HepG2 (cell line): Measurements from ENCODE around the gene NAV2. TPM values are rescaled to one million over a fixed set of nuclear protein-coding genes. Genes with fewer than 3 reads are reported as not detected.

Source experiments
- ATAC-seq: fragments of 200-7000 bp; cut with Tn5 transposase; 3 replicates; pipeline ENCODE4 v1.9.1; 2020; ENCODE audit warnings: mild to moderate bottlenecking, moderate library complexity
- BruUV-seq: library from RNA; stranded (reverse); fragments of 400-500 nt; replicated peaks from 2 replicates; lab custom pipeline; 2021; lab: Mats Ljungman, UMichigan
- CTCF ChIA-PET: fragments of 300-600 bp; formaldehyde crosslinking; extraction: SDS; loops from one replicate; lab custom pipeline; 2021; ENCODE audit warnings: low total read pairs, inconsistent platforms, low intra/inter-chr PET ratio; lab: Yijun Ruan, JAX
- POLR2A ChIA-PET: fragments of 350-600 bp; sonication (Branson Sonifier 250); formaldehyde crosslinking; loops from one replicate; lab custom pipeline; 2020; ENCODE audit warnings: antibody characterized with exemption, inconsistent platforms; lab: Yijun Ruan, JAX
- DNase-seq: peaks from one replicate; pipeline ENCODE4 v3.0.0-alpha.2; 2015; ENCODE audit warnings: low spot score
- FAIRE-seq: peaks from 3 replicates; lab custom pipeline; 2011; peaks lifted over from hg19 to GRCh38; lab: Jason Lieb, UNC
- H2AFZ ChIP-seq: one replicate; pipeline ENCODE4 v1.6.1; 2011; ENCODE audit warnings: low read length, inconsistent platforms
- H3K27ac ChIP-seq: fragments of 300-600 bp; 3 replicates; pipeline ENCODE4 v1.8.0; 2011; ENCODE audit warnings: mixed run types, mild to moderate bottlenecking, mixed read lengths, low read length, inconsistent platforms; ENCODE audit not compliant: insufficient read depth; ENCODE audit errors: extremely low read length
- H3K27me3 ChIP-seq, 2 experiments: fragments of 200-600 bp in 1 of 2; 2 replicates in 1 of 2; 3 replicates in 1 of 2; pipeline versions ENCODE4 v1.6.0 to v1.8.0; 2011; ENCODE audit warnings: low read length in 2 of 2, mild to moderate bottlenecking in 2 of 2, moderate library complexity in 2 of 2, inconsistent platforms in 1 of 2; ENCODE audit not compliant: insufficient read depth in 2 of 2, control insufficient read depth in 1 of 2
- H3K36me3 ChIP-seq, 2 experiments: fragments of 200-600 bp in 1 of 2; replicated peaks in 1 of 2; 2 replicates in 1 of 2; 3 replicates in 1 of 2; pipeline versions ENCODE4 v1.5.1 to v1.8.0; 2011; ENCODE audit warnings: low read length in 2 of 2, inconsistent platforms in 1 of 2; ENCODE audit not compliant: insufficient read depth in 2 of 2, control insufficient read depth in 1 of 2
- H3K4me1 ChIP-seq: 2 replicates; pipeline ENCODE4 v1.5.1; 2012; ENCODE audit warnings: low read length, inconsistent platforms; ENCODE audit not compliant: insufficient read depth
- H3K4me2 ChIP-seq: 2 replicates; pipeline ENCODE4 v1.6.0; 2011; ENCODE audit warnings: low read depth, low read length, inconsistent platforms
- H3K4me3 ChIP-seq, 3 experiments: fragments of 200-600 bp in 1 of 3; sonication (generic), shearing (Covaris generic) in 1 of 3; replicated peaks in 1 of 3; 2 replicates each; pipeline ENCODE4 v1.5.1; 2011 to 2016; ENCODE audit warnings: low read length in 3 of 3, inconsistent platforms in 2 of 3, low read depth in 2 of 3, mild to moderate bottlenecking in 2 of 3, control low read depth in 1 of 3, mixed read lengths in 1 of 3; ENCODE audit not compliant: insufficient read depth in 1 of 3
- H3K79me2 ChIP-seq: one replicate; pipeline ENCODE4 v1.6.1; 2011; ENCODE audit warnings: low read length, inconsistent platforms; ENCODE audit not compliant: insufficient read depth
- H3K9ac ChIP-seq: 2 replicates; pipeline ENCODE4 v1.6.0; 2011; ENCODE audit warnings: mild to moderate bottlenecking, low read depth, low read length, inconsistent platforms; ENCODE audit not compliant: insufficient read depth
- H3K9me3 ChIP-seq: 2 replicates; pipeline ENCODE4 v1.5.1; 2012; ENCODE audit warnings: mild to moderate bottlenecking, low read length
- H4K20me1 ChIP-seq: 2 replicates; pipeline ENCODE4 v1.6.0; 2011; ENCODE audit warnings: inconsistent platforms, mild to moderate bottlenecking, low read length, moderate library complexity; ENCODE audit not compliant: insufficient read depth
- KDM4B ChIP-seq: sonication (generic); formaldehyde crosslinking; IDR thresholded peaks from 2 replicates; pipeline ENCODE4 v1.4.0; 2020; ENCODE audit warnings: missing genetic modification reagents
- NCOA2 ChIP-seq: sonication (generic); formaldehyde crosslinking; IDR thresholded peaks from 2 replicates; pipeline ENCODE4 v1.8.0; 2022; ENCODE audit warnings: inconsistent platforms
- NFKB2 ChIP-seq: sonication (generic); formaldehyde crosslinking; IDR thresholded peaks from 2 replicates; pipeline ENCODE4 v1.4.0; 2020; ENCODE audit warnings: missing genetic modification reagents, borderline replicate concordance
- REPIN1 ChIP-seq: sonication (generic); formaldehyde crosslinking; IDR thresholded peaks from 2 replicates; pipeline ENCODE4 v1.8.0; 2022; ENCODE audit warnings: missing genetic modification reagents, low read depth, mild to moderate bottlenecking, borderline replicate concordance
- SIX1 ChIP-seq: sonication (generic); formaldehyde crosslinking; IDR thresholded peaks from 2 replicates; pipeline ENCODE4 v1.4.0; 2020; ENCODE audit warnings: missing genetic modification reagents, borderline replicate concordance
- SRF ChIP-seq: IDR thresholded peaks from 2 replicates; pipeline ENCODE4 v1.6.1; 2011; ENCODE audit warnings: mild to moderate bottlenecking, low read depth, low read length, moderate library complexity
- THYN1 ChIP-seq: sonication (generic); formaldehyde crosslinking; IDR thresholded peaks from 2 replicates; pipeline ENCODE4 v1.8.1; 2023; ENCODE audit warnings: low read depth, mild to moderate bottlenecking, moderate library complexity, missing genetic modification reagents, borderline replicate concordance
- ZNF282 ChIP-seq: fragments of 450-650 bp; IDR thresholded peaks from 2 replicates; pipeline ENCODE4 v1.6.1; 2018; ENCODE audit not compliant: partially characterized antibody
- WGBS: methylation state at CpG from one replicate; pipeline ENCODE4 v1.1.6; 2017; ENCODE audit warnings: low lambda C conversion rate; 5-methylcytosine and 5-hydroxymethylcytosine counted together
- in situ Hi-C: cut with HindIII; loops from 2 replicates; pipeline ENCODE4 v1.10.0; 2017; ENCODE audit warnings: low pct_unique_long_range_greater_than_20kb; ENCODE audit not compliant: extremely low pct_ligation_motif_present
- intact Hi-C: fragments of 100-400 bp; cut with micrococcal nuclease; formaldehyde crosslinking; loops from one replicate; pipeline ENCODE4 v1.10.0; 2022; ENCODE audit not compliant: unreplicated experiment
- polyA plus RNA-seq, 8 experiments: library from polyadenylated mRNA; depleted of rRNA in 3 of 8; stranded (reverse) in 7 of 8; unstranded in 1 of 8; fragments of >200 nt; fragmentation: Illumina TruSeq in 4 of 8; extraction: Trizol in 4 of 8; gene quantifications; 2 replicates each; pipeline versions ENCODE4 v1.2.1 to v1.2.3, GENCODE V29; 2011 to 2016; ENCODE audit warnings: low read depth in 4 of 8, missing spikeins in 1 of 8, mixed read lengths in 1 of 8; ENCODE audit not compliant: insufficient read depth in 1 of 8
- total RNA-seq, 5 experiments: library from RNA; depleted of rRNA; stranded (reverse); fragments of >200 nt; fragmentation: Illumina TruSeq; extraction: Trizol; gene quantifications; 2 replicates each; pipeline ENCODE4 v1.2.3, GENCODE V29; 2016; ENCODE audit warnings: low read depth in 1 of 5
- TF ChIP-seq, protein P1 (sequence below): sonication (generic); formaldehyde crosslinking; IDR thresholded peaks from 2 replicates; pipeline ENCODE4 v1.5.0; 2020; ENCODE audit warnings: mild to moderate bottlenecking, missing genetic modification reagents, borderline replicate concordance
- TF ChIP-seq, protein P2 (sequence below): sonication (generic); formaldehyde crosslinking; IDR thresholded peaks from 2 replicates; pipeline ENCODE4 v1.5.0; 2020; ENCODE audit warnings: mild to moderate bottlenecking, missing genetic modification reagents, borderline replicate concordance

The NAV2 gene
- total and polyA plus RNA-seq, 2 of the 13 experiments (the other 11 are each of a cell fraction or from before 2014, with no cell fraction given), result 9.3 to 34.6 TPM

DNA sequence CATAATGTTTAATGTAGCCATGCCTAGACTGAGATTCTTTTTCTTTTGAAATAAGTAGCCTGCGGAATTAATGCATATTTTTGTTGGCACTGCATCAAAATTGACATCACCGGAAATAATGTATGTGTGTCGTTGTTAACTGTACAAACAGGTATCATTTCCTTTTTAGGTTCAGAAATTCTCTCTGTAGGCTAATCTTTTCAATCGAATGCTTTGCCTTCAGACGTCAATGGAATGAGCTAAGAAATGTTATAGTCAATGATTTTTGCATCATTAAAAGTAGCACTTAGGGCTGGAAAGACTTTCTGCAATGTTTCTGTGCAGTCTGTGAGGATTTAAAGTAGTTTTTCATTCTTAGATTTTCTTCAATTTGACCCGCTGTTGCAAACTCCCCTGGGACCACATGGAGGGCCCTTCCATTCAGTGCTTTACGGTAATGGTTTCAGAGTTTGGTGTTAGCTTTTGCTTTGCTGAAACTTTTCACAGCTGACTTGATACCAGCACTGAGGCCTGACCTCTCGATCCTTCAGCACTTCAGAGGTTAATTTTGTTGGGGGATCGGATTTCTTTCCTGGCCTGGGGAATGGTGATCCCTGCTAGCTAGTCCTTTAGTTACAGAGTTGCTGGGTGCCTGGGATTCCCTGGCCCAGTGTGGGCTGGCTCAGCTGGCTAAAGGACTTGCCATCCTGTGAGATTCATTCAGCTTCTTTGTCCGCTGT, 309.9 kb downstream of the NAV2 start:
- H3K27me3 ChIP-seq, result no peaks in the 10 kb centered on the region; a peak in 1 of 5 replicates
- H3K79me2 ChIP-seq, result peaks cover 61% of the 10 kb centered on the region
- H3K9ac ChIP-seq, result peak overlapping the region; percentile 75
- CTCF ChIA-PET, result no interaction called here
- intact Hi-C loops (loop anchor here (1.0 to 5.0 kb wide), 5 partner anchors 9 to 110 kb away; no protein-coding TSS in a partner anchor), in situ Hi-C loops (no loop called here)
- ATAC-seq (peak; percentile 75), DNase-seq (peak; percentile 79), FAIRE-seq (peak; percentile 83)
- H2AFZ ChIP-seq, result peak overlapping the region; percentile 80
- POLR2A ChIA-PET, result interaction anchor here (0.9 to 6.9 kb wide), 13 partner anchors 9 to 112 kb away, joined by 3 to 65 read pairs (median 13); no protein-coding TSS in a partner anchor
- H3K36me3 ChIP-seq, result no peaks in the 10 kb centered on the region
- peak overlapping the region; percentile 58 to 86 (median 80) for H3K4me3 ChIP-seq
- peaks cover 91% of the 10 kb centered on the region for H3K4me1 ChIP-seq
- H4K20me1 ChIP-seq, result no peaks in the 10 kb centered on the region
- peak overlapping the region; percentile 82 for H3K4me2 ChIP-seq
- TSS peak; percentile 55 for BruUV-seq
- H3K27ac ChIP-seq, result peak overlapping the region; percentile 76
- 6% methylated on average over 10 of the region's 10 CpGs for WGBS
- no peaks in the 10 kb centered on the region for H3K9me3 ChIP-seq
- TF ChIP-seq NCOA2 (CRISPR knock-in tag) (peak; percentile 49; the same call in 1 of the 2 replicates), ZNF282 (no peak), SIX1 (CRISPR knock-in tag) (peak; percentile 95), SRF (peak; percentile 72; the same call in 1 of the 2 replicates), THYN1 (CRISPR knock-in tag) (no peak), NFKB2 (CRISPR knock-in tag) (no peak), KDM4B (CRISPR knock-in tag) (0 out of 2 replicates have a peak, but pooled peaks have one; percentile 34), REPIN1 (CRISPR knock-in tag) (peak; percentile 64; the same call in 1 of the 2 replicates)
- TF ChIP-seq, protein P1, sequence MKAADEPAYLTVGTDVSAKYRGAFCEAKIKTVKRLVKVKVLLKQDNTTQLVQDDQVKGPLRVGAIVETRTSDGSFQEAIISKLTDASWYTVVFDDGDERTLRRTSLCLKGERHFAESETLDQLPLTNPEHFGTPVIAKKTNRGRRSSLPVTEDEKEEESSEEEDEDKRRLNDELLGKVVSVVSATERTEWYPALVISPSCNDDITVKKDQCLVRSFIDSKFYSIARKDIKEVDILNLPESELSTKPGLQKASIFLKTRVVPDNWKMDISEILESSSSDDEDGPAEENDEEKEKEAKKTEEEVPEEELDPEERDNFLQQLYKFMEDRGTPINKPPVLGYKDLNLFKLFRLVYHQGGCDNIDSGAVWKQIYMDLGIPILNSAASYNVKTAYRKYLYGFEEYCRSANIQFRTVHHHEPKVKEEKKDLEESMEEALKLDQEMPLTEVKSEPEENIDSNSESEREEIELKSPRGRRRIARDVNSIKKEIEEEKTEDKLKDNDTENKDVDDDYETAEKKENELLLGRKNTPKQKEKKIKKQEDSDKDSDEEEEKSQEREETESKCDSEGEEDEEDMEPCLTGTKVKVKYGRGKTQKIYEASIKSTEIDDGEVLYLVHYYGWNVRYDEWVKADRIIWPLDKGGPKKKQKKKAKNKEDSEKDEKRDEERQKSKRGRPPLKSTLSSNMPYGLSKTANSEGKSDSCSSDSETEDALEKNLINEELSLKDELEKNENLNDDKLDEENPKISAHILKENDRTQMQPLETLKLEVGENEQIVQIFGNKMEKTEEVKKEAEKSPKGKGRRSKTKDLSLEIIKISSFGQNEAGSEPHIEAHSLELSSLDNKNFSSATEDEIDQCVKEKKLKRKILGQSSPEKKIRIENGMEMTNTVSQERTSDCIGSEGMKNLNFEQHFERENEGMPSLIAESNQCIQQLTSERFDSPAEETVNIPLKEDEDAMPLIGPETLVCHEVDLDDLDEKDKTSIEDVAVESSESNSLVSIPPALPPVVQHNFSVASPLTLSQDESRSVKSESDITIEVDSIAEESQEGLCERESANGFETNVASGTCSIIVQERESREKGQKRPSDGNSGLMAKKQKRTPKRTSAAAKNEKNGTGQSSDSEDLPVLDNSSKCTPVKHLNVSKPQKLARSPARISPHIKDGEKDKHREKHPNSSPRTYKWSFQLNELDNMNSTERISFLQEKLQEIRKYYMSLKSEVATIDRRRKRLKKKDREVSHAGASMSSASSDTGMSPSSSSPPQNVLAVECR (CRISPR knock-in tag), result peak; percentile 12; the same call in 1 of the 2 replicates
- TF ChIP-seq, protein P2, sequence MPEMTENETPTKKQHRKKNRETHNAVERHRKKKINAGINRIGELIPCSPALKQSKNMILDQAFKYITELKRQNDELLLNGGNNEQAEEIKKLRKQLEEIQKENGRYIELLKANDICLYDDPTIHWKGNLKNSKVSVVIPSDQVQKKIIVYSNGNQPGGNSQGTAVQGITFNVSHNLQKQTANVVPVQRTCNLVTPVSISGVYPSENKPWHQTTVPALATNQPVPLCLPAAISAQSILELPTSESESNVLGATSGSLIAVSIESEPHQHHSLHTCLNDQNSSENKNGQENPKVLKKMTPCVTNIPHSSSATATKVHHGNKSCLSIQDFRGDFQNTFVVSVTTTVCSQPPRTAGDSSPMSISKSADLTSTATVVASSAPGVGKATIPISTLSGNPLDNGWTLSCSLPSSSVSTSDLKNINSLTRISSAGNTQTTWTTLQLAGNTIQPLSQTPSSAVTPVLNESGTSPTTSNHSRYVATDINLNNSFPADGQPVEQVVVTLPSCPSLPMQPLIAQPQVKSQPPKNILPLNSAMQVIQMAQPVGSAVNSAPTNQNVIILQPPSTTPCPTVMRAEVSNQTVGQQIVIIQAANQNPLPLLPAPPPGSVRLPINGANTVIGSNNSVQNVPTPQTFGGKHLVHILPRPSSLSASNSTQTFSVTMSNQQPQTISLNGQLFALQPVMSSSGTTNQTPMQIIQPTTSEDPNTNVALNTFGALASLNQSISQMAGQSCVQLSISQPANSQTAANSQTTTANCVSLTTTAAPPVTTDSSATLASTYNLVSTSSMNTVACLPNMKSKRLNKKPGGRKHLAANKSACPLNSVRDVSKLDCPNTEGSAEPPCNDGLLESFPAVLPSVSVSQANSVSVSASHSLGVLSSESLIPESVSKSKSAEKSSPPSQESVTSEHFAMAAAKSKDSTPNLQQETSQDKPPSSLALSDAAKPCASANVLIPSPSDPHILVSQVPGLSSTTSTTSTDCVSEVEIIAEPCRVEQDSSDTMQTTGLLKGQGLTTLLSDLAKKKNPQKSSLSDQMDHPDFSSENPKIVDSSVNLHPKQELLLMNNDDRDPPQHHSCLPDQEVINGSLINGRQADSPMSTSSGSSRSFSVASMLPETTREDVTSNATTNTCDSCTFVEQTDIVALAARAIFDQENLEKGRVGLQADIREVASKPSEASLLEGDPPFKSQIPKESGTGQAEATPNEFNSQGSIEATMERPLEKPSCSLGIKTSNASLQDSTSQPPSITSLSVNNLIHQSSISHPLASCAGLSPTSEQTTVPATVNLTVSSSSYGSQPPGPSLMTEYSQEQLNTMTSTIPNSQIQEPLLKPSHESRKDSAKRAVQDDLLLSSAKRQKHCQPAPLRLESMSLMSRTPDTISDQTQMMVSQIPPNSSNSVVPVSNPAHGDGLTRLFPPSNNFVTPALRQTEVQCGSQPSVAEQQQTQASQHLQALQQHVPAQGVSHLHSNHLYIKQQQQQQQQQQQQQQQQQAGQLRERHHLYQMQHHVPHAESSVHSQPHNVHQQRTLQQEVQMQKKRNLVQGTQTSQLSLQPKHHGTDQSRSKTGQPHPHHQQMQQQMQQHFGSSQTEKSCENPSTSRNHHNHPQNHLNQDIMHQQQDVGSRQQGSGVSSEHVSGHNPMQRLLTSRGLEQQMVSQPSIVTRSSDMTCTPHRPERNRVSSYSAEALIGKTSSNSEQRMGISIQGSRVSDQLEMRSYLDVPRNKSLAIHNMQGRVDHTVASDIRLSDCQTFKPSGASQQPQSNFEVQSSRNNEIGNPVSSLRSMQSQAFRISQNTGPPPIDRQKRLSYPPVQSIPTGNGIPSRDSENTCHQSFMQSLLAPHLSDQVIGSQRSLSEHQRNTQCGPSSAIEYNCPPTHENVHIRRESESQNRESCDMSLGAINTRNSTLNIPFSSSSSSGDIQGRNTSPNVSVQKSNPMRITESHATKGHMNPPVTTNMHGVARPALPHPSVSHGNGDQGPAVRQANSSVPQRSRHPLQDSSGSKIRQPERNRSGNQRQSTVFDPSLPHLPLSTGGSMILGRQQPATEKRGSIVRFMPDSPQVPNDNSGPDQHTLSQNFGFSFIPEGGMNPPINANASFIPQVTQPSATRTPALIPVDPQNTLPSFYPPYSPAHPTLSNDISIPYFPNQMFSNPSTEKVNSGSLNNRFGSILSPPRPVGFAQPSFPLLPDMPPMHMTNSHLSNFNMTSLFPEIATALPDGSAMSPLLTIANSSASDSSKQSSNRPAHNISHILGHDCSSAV (CRISPR knock-in tag), result no peak
